Fibroblast of the aortic adventitia (primary cell): ENCODE data around the gene DDX50. TPM values are rescaled to one million over a fixed set of nuclear protein-coding genes. Genes with fewer than 3 reads are reported as not detected.
A peak's percentile ranks its signal among the peaks of the same experiment; 100 is the strongest.
"Not testable (repeated sequence)": the region's sequence is repeated elsewhere in the genome, so short reads cannot be mapped to it uniquely, and the experiment has no call there.

Experiments used
- DNase-seq: peaks from one replicate; pipeline ENCODE4 v3.0.0-alpha.2; 2010; ENCODE audit warnings: low read depth
- H3K4me3 ChIP-seq: 2 replicates; pipeline ENCODE4 v1.5.1; 2011; ENCODE audit warnings: low read depth, mild to moderate bottlenecking, control low read depth, low read length, moderate library complexity
- total RNA-seq: library from RNA; depleted of rRNA; stranded (reverse); fragments of >200 nt; gene quantifications from 2 replicates; pipeline ENCODE4 v1.2.3, GENCODE V29; 2012; ENCODE audit warnings: low replicate concordance
- TF ChIP-seq, protein P1 (sequence below): IDR thresholded peaks from 2 replicates; pipeline ENCODE4 v1.5.1; 2011; ENCODE audit warnings: mild to moderate bottlenecking, low read length, control low read depth, inconsistent platforms; ENCODE audit not compliant: insufficient read depth

The DDX50 gene
- 52.6 and 70.1 TPM in 2 replicates for total RNA-seq

- H3K4me3 ChIP-seq = peak within 1 kb of the TSS; percentile 88
- peak; percentile 100 for DNase-seq
- TF ChIP-seq, protein P1, sequence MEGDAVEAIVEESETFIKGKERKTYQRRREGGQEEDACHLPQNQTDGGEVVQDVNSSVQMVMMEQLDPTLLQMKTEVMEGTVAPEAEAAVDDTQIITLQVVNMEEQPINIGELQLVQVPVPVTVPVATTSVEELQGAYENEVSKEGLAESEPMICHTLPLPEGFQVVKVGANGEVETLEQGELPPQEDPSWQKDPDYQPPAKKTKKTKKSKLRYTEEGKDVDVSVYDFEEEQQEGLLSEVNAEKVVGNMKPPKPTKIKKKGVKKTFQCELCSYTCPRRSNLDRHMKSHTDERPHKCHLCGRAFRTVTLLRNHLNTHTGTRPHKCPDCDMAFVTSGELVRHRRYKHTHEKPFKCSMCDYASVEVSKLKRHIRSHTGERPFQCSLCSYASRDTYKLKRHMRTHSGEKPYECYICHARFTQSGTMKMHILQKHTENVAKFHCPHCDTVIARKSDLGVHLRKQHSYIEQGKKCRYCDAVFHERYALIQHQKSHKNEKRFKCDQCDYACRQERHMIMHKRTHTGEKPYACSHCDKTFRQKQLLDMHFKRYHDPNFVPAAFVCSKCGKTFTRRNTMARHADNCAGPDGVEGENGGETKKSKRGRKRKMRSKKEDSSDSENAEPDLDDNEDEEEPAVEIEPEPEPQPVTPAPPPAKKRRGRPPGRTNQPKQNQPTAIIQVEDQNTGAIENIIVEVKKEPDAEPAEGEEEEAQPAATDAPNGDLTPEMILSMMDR = no peak
Observed at GRCh38 chr10:68901105-68901927, at the start of gene DDX50. TSS of gene DDX50 (plus strand) at chr10:68901315. CDS start at chr10:68901385, 70 bp downstream.

DNA sequence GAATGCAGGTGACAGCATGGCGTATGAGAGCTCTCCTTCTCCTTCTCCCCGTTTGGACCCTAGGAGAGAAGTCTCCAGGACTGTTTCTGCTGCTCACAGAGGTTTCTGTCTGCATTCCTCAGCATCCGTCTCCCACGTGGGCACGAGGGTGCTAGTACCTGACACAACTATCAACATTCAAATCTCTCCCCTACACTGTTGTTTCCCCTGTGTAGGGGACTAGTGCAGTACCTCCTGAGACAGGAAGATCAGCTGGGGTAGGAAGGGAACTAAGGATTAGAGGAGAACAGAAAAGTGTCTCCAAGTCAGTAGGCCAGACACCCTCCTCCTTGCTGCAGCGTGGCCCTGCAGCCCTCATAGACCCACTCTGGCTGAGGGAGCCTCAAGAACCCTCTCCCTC is 44.8 kb upstream of the DDX50 start:
- TF ChIP-seq, protein P1 = no peak
- no peak overlapping the region for H3K4me3 ChIP-seq
- no peak for DNase-seq

GRCh38 chr10:68857005-68857404 is 44.1 kb upstream of the DDX50 start:
- DNase-seq = no peak
- TF ChIP-seq, protein P1 = no peak
- no peak overlapping the region for H3K4me3 ChIP-seq

GRCh38 chr10:68861253-68861652 is 39.9 kb upstream of the DDX50 start:
- DNase-seq = peak; percentile 8
- TF ChIP-seq, protein P1 = no peak
- H3K4me3 ChIP-seq = no peak overlapping the region

- TF ChIP-seq, protein P1 = no peak
- no peak for DNase-seq
- H3K4me3 ChIP-seq = no peak overlapping the region
Observed at GRCh38 chr10:68864611-68865010, 36.5 kb upstream of the DDX50 start.

- DNase-seq, H3K4me3 ChIP-seq: not testable (repeated sequence)
Observed at GRCh38 chr10:68868173-68868572, 32.9 kb upstream of the DDX50 start.

GRCh38 chr10:68869623-68870022 is 31.5 kb upstream of the DDX50 start:
- DNase-seq = peak; percentile 23
- H3K4me3 ChIP-seq = no peak overlapping the region
- TF ChIP-seq, protein P1 = no peak
